Activated CD4-positive, alpha-beta T cell treated with anti-CD3 and anti-CD28 coated beads for 36 hours (primary cell): ENCODE results near the gene PHF23. TPM values are rescaled to one million over a fixed set of nuclear protein-coding genes. Genes with fewer than 3 reads are reported as not detected.

Experiments used
- ATAC-seq: fragments of 200-7000 bp; cut with Tn5 transposase; one replicate; pipeline ENCODE4 v1.10.0; 2021; ENCODE audit warnings: mild to moderate bottlenecking, moderate library complexity
- CTCF ChIA-PET: fragments of 350-600 bp; sonication (Branson Sonifier 250); formaldehyde crosslinking; loops from one replicate; lab custom pipeline; 2021; ENCODE audit warnings: antibody characterized with exemption; lab: Charles Lee
- POLR2A ChIA-PET: fragments of 350-600 bp; sonication (Branson Sonifier 250); formaldehyde crosslinking; loops from one replicate; lab custom pipeline; 2021; ENCODE audit warnings: antibody characterized with exemption, inconsistent platforms; lab: Charles Lee
- DNase-seq: peaks from one replicate; pipeline ENCODE4 v3.0.0-alpha.2; 2020
- H3K27ac Mint-ChIP-seq: one replicate; pipeline ENCODE4 v1.8.0; 2021; ENCODE audit warnings: mixed read lengths
- H3K27me3 Mint-ChIP-seq: one replicate; pipeline ENCODE4 v1.8.0; 2021; ENCODE audit warnings: mixed read lengths
- H3K36me3 Mint-ChIP-seq: one replicate; pipeline ENCODE4 v1.8.0; 2021; ENCODE audit warnings: low read depth, mixed read lengths
- H3K4me1 Mint-ChIP-seq: one replicate; pipeline ENCODE4 v1.8.0; 2021; ENCODE audit warnings: mixed read lengths
- H3K4me3 Mint-ChIP-seq: one replicate; pipeline ENCODE4 v1.8.0; 2021; ENCODE audit warnings: mild to moderate bottlenecking, moderate library complexity, mixed read lengths
- H3K9me3 Mint-ChIP-seq: one replicate; pipeline ENCODE4 v1.8.0; 2021; ENCODE audit warnings: low read depth, mixed read lengths
- intact Hi-C, 2 experiments: fragments of 100-400 bp; cut with DNase I in 1 of 2; cut with micrococcal nuclease in 1 of 2; formaldehyde crosslinking; loops; one replicate each; pipeline versions ENCODE4 v1.14.2 to v1.15.1; 2022 to 2024; cut with DNase I, micrococcal nuclease
- total RNA-seq, 2 experiments: library from RNA; stranded (reverse); gene quantifications; one replicate each; pipeline ENCODE4 v1.2.3, GENCODE V29; 2021

The PHF23 gene
- total RNA-seq, 2 experiments from 2014 or later = 23.6 to 35.2 TPM

- DNase-seq (peak; percentile 84), ATAC-seq (peak; percentile 62)
- peaks cover 41% of the 10 kb centered on the region for H3K4me1 Mint-ChIP-seq
- H3K27me3 Mint-ChIP-seq = no peaks in the 10 kb centered on the region
- peak overlapping the region; percentile 90 for H3K27ac Mint-ChIP-seq
- POLR2A ChIA-PET = interaction anchor here (0.6 to 1.6 kb wide), 5 partner anchors 13 to 175 kb away, joined by 3 to 6 read pairs (median 3); partner anchors contain the start of gene DVL2
- peak overlapping the region; percentile 89 for H3K4me3 Mint-ChIP-seq
- H3K9me3 Mint-ChIP-seq = no peaks in the 10 kb centered on the region
- CTCF ChIA-PET = interaction anchor here (0.7 to 3.6 kb wide), 16 partner anchors 10 to 175 kb away, joined by 3 to 25 read pairs (median 4); partner anchors contain the start of genes CTDNEP1, DVL2 and GABARAP
- peaks cover 24% of the 10 kb centered on the region for H3K36me3 Mint-ChIP-seq
- intact Hi-C loops = loop anchor here in 1 of 2 experiments (1.0 kb wide), 1 partner anchor 76 kb away; no protein-coding TSS in a partner anchor
Observed at GRCh38 chr17:7220593-7221277, 18.5 kb downstream of the PHF23 start.

- Mint-ChIP-seq H3K27me3 (no peaks in the 10 kb centered on the region), H3K27ac (peak within 1 kb of the TSS; percentile 96), H3K9me3 (no peaks in the 10 kb centered on the region), H3K4me1 (peaks cover 47% of the 10 kb centered on the region), H3K4me3 (peak within 1 kb of the TSS; percentile 89), H3K36me3 (peaks cover 24% of the 10 kb centered on the region)
- POLR2A ChIA-PET = interaction anchor here (0.6 to 1.6 kb wide), 6 partner anchors 14 to 186 kb away, joined by 3 to 7 read pairs (median 4); partner anchors contain the start of gene DVL2
- DNase-seq = peak; percentile 94
- intact Hi-C loops = loop anchor here (1.0 to 10.0 kb wide), 4 partner anchors 14 to 575 kb away; partner anchors contain the start of genes DVL2 (in 2 of the 2), ELP5 (in 1 of the 2), GABARAP (in 1 of the 2) and KIAA0753 (in 1 of the 2)
- CTCF ChIA-PET = interaction anchor here (0.7 to 3.6 kb wide), 16 partner anchors 10 to 174 kb away, joined by 3 to 25 read pairs (median 4); partner anchors contain the start of genes CTDNEP1, DVL2 and GABARAP
- peak; percentile 73 for ATAC-seq
Observed at GRCh38 chr17:7219812-7220592, 19.3 kb downstream of the PHF23 start, which contains the start of the genes ACADVL and DLG4. Gene ACADVL (plus strand): TSS chr17:7219938. CDS start chr17:7219985, 47 bp downstream. Gene DLG4 (minus strand): TSS chr17:7219836.

GRCh38 chr17:7219229-7219811 is 19.9 kb downstream of the PHF23 start:
- ATAC-seq = no peak
- intact Hi-C loops = loop anchor here (1.0 to 10.0 kb wide), 4 partner anchors 15 to 575 kb away; partner anchors contain the start of genes DVL2 (in 2 of the 2), ELP5 (in 1 of the 2), GABARAP (in 1 of the 2) and KIAA0753 (in 1 of the 2)
- Mint-ChIP-seq H3K36me3 (peaks cover 24% of the 10 kb centered on the region), H3K4me3 (peak overlapping the region; percentile 89), H3K27me3 (no peaks in the 10 kb centered on the region), H3K27ac (peak overlapping the region; percentile 96), H3K4me1 (peaks cover 54% of the 10 kb centered on the region), H3K9me3 (no peaks in the 10 kb centered on the region)
- CTCF ChIA-PET = interaction anchor here (0.7 to 3.6 kb wide), 9 partner anchors 12 to 173 kb away, joined by 3 to 25 read pairs (median 4); partner anchors contain the start of genes CTDNEP1, DVL2 and GABARAP
- DNase-seq = no peak
- POLR2A ChIA-PET = interaction anchor here (0.6 to 1.6 kb wide), 5 partner anchors 15 to 185 kb away, joined by 3 to 7 read pairs (median 5); partner anchors contain the start of gene DVL2

GRCh38 chr17:7218758-7219157 is 20.5 kb downstream of the PHF23 start:
- Mint-ChIP-seq H3K4me3 (peak overlapping the region; percentile 89), H3K4me1 (peaks cover 60% of the 10 kb centered on the region), H3K27ac (peak overlapping the region; percentile 96), H3K36me3 (peaks cover 20% of the 10 kb centered on the region), H3K9me3 (no peaks in the 10 kb centered on the region), H3K27me3 (no peaks in the 10 kb centered on the region)
- intact Hi-C loops = loop anchor here (1.0 to 10.0 kb wide), 4 partner anchors 16 to 574 kb away; partner anchors contain the start of genes DVL2 (in 2 of the 2), ELP5 (in 1 of the 2), GABARAP (in 1 of the 2) and KIAA0753 (in 1 of the 2)
- ATAC-seq (no peak), DNase-seq (no peak)
- ChIA-PET CTCF (interaction anchor here (0.7 to 1.4 kb wide), 2 partner anchors 111 to 173 kb away, joined by 3 to 4 read pairs; no protein-coding TSS in a partner anchor), POLR2A (interaction anchor here (0.5 to 1.4 kb wide), 3 partner anchors 16 to 294 kb away, joined by 3 to 7 read pairs (median 3); partner anchors contain the start of gene DVL2)

GRCh38 chr17:7218166-7218565 is 21.1 kb downstream of the PHF23 start:
- ChIA-PET POLR2A (interaction anchor here (0.5 to 0.8 kb wide), 3 partner anchors 12 to 295 kb away, joined by 3 read pairs; no protein-coding TSS in a partner anchor), CTCF (no interaction called here)
- Mint-ChIP-seq H3K36me3 (peaks cover 15% of the 10 kb centered on the region), H3K27me3 (no peaks in the 10 kb centered on the region), H3K27ac (peak overlapping the region; percentile 96), H3K4me3 (peak overlapping the region; percentile 63), H3K9me3 (no peaks in the 10 kb centered on the region), H3K4me1 (peaks cover 65% of the 10 kb centered on the region)
- DNase-seq = peak; percentile 38
- ATAC-seq = no peak
- intact Hi-C loops = loop anchor here in 1 of 2 experiments (10.0 kb wide), 1 partner anchor 573 kb away; the partner anchor contains the start of genes KIAA0753 and TXNDC17

GRCh38 chr17:7217113-7217987 is 21.9 kb downstream of the PHF23 start:
- H3K27ac Mint-ChIP-seq = peak overlapping the region; percentile 96
- intact Hi-C loops = loop anchor here in 1 of 2 experiments (10.0 kb wide), 1 partner anchor 573 kb away; the partner anchor contains the start of genes KIAA0753 and TXNDC17
- H3K36me3 Mint-ChIP-seq = peaks cover 9% of the 10 kb centered on the region
- peaks cover 67% of the 10 kb centered on the region for H3K4me1 Mint-ChIP-seq
- H3K27me3 Mint-ChIP-seq = no peaks in the 10 kb centered on the region
- H3K9me3 Mint-ChIP-seq = no peaks in the 10 kb centered on the region
- DNase-seq = peak; percentile 57
- ChIA-PET CTCF (no interaction called here), POLR2A (interaction anchor here (0.8 kb wide), 1 partner anchor 13 kb away, joined by 3 read pairs; no protein-coding TSS in a partner anchor)
- ATAC-seq = no peak
- peak overlapping the region; percentile 63 for H3K4me3 Mint-ChIP-seq

GRCh38 chr17:7216242-7217112 is 22.8 kb downstream of the PHF23 start:
- ATAC-seq (no peak), DNase-seq (no peak)
- ChIA-PET POLR2A (no interaction called here), CTCF (no interaction called here)
- peaks cover 5% of the 10 kb centered on the region for H3K27me3 Mint-ChIP-seq
- peak overlapping the region; percentile 35 for H3K4me3 Mint-ChIP-seq
- H3K4me1 Mint-ChIP-seq = peaks cover 73% of the 10 kb centered on the region
- intact Hi-C loops = loop anchor here in 1 of 2 experiments (10.0 kb wide), 1 partner anchor 572 kb away; the partner anchor contains the start of genes KIAA0753 and TXNDC17
- no peaks in the 10 kb centered on the region for H3K9me3 Mint-ChIP-seq
- peaks cover 9% of the 10 kb centered on the region for H3K36me3 Mint-ChIP-seq
- peak overlapping the region; percentile 62 for H3K27ac Mint-ChIP-seq

GRCh38 chr17:7215652-7216180 is 23.5 kb downstream of the PHF23 start:
- Mint-ChIP-seq H3K36me3 (peaks cover 5% of the 10 kb centered on the region), H3K4me3 (peak overlapping the region; percentile 81), H3K4me1 (peaks cover 72% of the 10 kb centered on the region), H3K27ac (peak overlapping the region; percentile 62), H3K27me3 (peaks cover 5% of the 10 kb centered on the region), H3K9me3 (no peaks in the 10 kb centered on the region)
- ATAC-seq (no peak), DNase-seq (peak; percentile 32)
- CTCF ChIA-PET = no interaction called here
- POLR2A ChIA-PET = no interaction called here
- intact Hi-C loops = loop anchor here (2.0 to 10.0 kb wide), 4 partner anchors 37 to 571 kb away; partner anchors contain the start of genes ELP5 (in 1 of the 2), KIAA0753 (in 1 of the 2), TP53 (in 1 of the 2) and TXNDC17 (in 1 of the 2)
